ENCODE measurements around the gene DPY19L3. TPM values are rescaled to one million over a fixed set of nuclear protein-coding genes. Genes with fewer than 3 reads are reported as not detected.
"Not testable (repeated sequence)": the region's sequence is repeated elsewhere in the genome, so short reads cannot be mapped to it uniquely, and the experiment has no call there.

DPY19L3 gene
- total RNA-seq, 2 donors from 2014 or later, result 3.7 to 14.6 TPM

DNA sequence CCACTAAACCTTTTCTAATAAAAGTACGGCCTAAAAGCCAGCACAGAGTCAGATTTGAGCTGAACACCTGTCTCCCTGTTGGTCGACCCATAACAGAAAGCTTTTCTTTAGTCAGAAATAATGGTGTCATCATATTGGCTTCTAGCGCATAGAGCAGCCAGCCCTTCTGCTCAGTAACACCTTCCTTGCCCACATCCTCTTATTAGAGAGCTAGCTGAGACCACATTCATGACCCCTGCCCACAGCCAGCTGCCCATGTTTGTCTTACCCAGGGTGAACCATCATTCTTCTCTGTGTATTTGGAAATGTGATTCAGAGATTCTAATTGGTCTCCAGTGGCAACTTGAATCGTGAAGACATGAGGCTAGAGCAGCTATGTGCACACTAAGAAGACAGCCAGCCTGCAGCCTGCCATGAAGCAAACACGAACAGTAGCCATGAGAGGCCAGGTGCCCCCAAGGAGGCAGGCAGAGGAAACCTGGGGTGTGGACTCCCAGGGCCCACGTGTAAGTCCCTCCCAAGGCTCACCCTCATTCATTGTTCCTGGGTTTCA, 93.2 kb downstream of the DPY19L3 start:
- Histone ChIP-seq H3K36me3 (no peaks in the 10 kb centered on the region), H3K27ac (no peak overlapping the region), H3K27me3 (no peaks in the 10 kb centered on the region), H3K4me1 (no peaks in the 10 kb centered on the region), H3K4me3 (no peak overlapping the region), H3K9me3 (no peaks in the 10 kb centered on the region)
- no peak for DNase-seq (ENCODE audit: low spot score)
- TF ChIP-seq, protein P1, sequence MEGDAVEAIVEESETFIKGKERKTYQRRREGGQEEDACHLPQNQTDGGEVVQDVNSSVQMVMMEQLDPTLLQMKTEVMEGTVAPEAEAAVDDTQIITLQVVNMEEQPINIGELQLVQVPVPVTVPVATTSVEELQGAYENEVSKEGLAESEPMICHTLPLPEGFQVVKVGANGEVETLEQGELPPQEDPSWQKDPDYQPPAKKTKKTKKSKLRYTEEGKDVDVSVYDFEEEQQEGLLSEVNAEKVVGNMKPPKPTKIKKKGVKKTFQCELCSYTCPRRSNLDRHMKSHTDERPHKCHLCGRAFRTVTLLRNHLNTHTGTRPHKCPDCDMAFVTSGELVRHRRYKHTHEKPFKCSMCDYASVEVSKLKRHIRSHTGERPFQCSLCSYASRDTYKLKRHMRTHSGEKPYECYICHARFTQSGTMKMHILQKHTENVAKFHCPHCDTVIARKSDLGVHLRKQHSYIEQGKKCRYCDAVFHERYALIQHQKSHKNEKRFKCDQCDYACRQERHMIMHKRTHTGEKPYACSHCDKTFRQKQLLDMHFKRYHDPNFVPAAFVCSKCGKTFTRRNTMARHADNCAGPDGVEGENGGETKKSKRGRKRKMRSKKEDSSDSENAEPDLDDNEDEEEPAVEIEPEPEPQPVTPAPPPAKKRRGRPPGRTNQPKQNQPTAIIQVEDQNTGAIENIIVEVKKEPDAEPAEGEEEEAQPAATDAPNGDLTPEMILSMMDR (IDR thresholded peaks at IDR 0.05), result no peak

DNA sequence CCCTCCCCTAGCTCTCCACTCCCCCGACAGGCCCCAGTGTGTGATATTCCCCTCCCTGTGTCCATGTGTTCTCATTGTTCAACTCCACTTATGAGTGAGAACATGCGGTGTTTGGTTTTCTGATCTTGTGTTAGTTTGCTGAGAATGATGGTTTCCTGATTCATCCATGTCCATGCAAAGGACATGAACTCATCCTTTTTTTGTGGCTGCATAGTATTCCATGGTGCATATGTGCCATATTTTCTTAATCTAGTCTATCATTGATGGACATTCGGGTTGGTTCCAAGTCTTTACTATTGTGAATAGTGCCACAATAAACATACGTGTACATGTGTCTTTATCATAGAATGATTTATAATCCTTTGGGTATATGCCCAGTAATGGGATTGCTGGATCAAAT, 106.9 kb downstream of the DPY19L3 start:
- DNase-seq (ENCODE audit: low spot score); H3K36me3 ChIP-seq; H3K4me3 ChIP-seq; H3K9me3 ChIP-seq; H3K27me3 ChIP-seq; H3K4me1 ChIP-seq; H3K27ac ChIP-seq: not testable (repeated sequence)

GRCh38 chr19:32519023-32519422, 113.5 kb downstream of the DPY19L3 start:
- DNase-seq (ENCODE audit: low spot score), result no peak
- Histone ChIP-seq H3K36me3 (no peaks in the 10 kb centered on the region), H3K27ac (no peak overlapping the region), H3K4me1 (no peaks in the 10 kb centered on the region), H3K4me3 (no peak overlapping the region), H3K9me3 (peaks cover 0 to 4% of the 10 kb centered on the region in 2 donors), H3K27me3 (no peaks in the 10 kb centered on the region)
- TF ChIP-seq, protein P1 (IDR thresholded peaks at IDR 0.05), result no peak

DNA sequence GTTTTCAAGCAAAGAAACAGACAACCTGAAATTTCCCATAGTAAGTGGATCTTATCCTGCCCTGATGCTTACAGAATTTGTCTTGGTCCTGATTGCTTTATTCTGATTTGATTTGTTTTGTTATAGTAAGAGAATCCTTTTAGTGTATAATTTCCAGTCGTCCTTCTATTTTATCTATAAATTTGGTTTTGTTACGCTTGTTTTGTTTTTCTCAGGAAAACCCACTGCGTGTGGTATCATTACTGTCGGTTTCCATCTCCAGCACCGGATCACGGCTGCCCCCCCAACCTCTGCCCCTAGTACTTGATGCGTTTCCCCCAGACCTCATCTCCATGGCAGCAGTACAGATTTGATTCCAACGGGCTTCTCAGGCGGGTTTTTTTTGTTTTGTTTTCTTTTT, 117.4 kb downstream of the DPY19L3 start:
- DNase-seq (ENCODE audit: low spot score), result no peak
- Histone ChIP-seq H3K27me3 (no peaks in the 10 kb centered on the region), H3K9me3 (no peaks in the 10 kb centered on the region), H3K4me1 (no peaks in the 10 kb centered on the region), H3K27ac (no peak overlapping the region), H3K36me3 (no peaks in the 10 kb centered on the region), H3K4me3 (no peak overlapping the region)
- TF ChIP-seq, protein P1 (IDR thresholded peaks at IDR 0.05), result no peak

- no peak overlapping the region for H3K27ac ChIP-seq
- peaks cover 0 to 11% of the 10 kb centered on the region in 2 donors for H3K9me3 ChIP-seq
- H3K4me3 ChIP-seq, result no peak overlapping the region
- no peaks in the 10 kb centered on the region for H3K27me3 ChIP-seq
- H3K4me1 ChIP-seq, result no peaks in the 10 kb centered on the region
- TF ChIP-seq, protein P1 (IDR thresholded peaks at IDR 0.05), result no peak
- no peak for DNase-seq (ENCODE audit: low spot score)
- no peaks in the 10 kb centered on the region for H3K36me3 ChIP-seq
Observed at GRCh38 chr19:32526895-32527294, 121.3 kb downstream of the DPY19L3 start.

- Histone ChIP-seq H3K27ac (no peak overlapping the region), H3K36me3 (no peaks in the 10 kb centered on the region), H3K9me3 (peaks cover 0 to 11% of the 10 kb centered on the region in 2 donors), H3K4me3 (no peak overlapping the region), H3K27me3 (no peaks in the 10 kb centered on the region), H3K4me1 (no peaks in the 10 kb centered on the region)
- TF ChIP-seq, protein P1 (IDR thresholded peaks at IDR 0.05), result no peak
- DNase-seq (ENCODE audit: low spot score), result no peak
Observed at GRCh38 chr19:32530773-32531172, 125.2 kb downstream of the DPY19L3 start.

Measured in right atrium auricular region (tissue), 2 donors.